H7 (cell line): ENCODE data around the gene TXN2. TPM values are rescaled to one million over a fixed set of nuclear protein-coding genes. Genes with fewer than 3 reads are reported as not detected.

ENCODE experiments used
- DNase-seq: peaks from one replicate; pipeline ENCODE4 v3.0.0; 2012
- H3K27me3 ChIP-seq: 2 replicates; pipeline ENCODE4 v1.6.0; 2011; ENCODE audit warnings: mild to moderate bottlenecking, low read length; ENCODE audit not compliant: control insufficient read depth, insufficient read depth
- H3K36me3 ChIP-seq: replicated peaks from 2 replicates; pipeline ENCODE4 v1.5.1; 2011; ENCODE audit warnings: low read length; ENCODE audit not compliant: control insufficient read depth, insufficient read depth
- H3K4me3 ChIP-seq: 2 replicates; pipeline ENCODE4 v1.5.1; 2011; ENCODE audit warnings: low read depth, mild to moderate bottlenecking, control low read depth, low read length, moderate library complexity; ENCODE audit not compliant: insufficient read depth
- total RNA-seq: library from RNA; depleted of rRNA; stranded (reverse); fragments of >200 nt; shearing (Covaris generic); gene quantifications from 2 replicates; pipeline ENCODE4 v1.2.3, GENCODE V29; 2014; rRNA removed

The TXN2 gene
- total RNA-seq, 1 experiment from 2014 or later: 29.8 TPM

- peak; percentile 10 for DNase-seq
- H3K36me3 ChIP-seq: no peaks in the 10 kb centered on the region
- H3K27me3 ChIP-seq: no peaks in the 10 kb centered on the region
- H3K4me3 ChIP-seq: no peak overlapping the region
Observed at GRCh38 chr22:36419912-36420882, 61.2 kb downstream of the TXN2 start.

- Histone ChIP-seq H3K36me3 (no peaks in the 10 kb centered on the region), H3K4me3 (no peak overlapping the region), H3K27me3 (no peaks in the 10 kb centered on the region)
- peak; percentile 66 for DNase-seq
Observed at GRCh38 chr22:36419177-36419911, 62.1 kb downstream of the TXN2 start.

DNA sequence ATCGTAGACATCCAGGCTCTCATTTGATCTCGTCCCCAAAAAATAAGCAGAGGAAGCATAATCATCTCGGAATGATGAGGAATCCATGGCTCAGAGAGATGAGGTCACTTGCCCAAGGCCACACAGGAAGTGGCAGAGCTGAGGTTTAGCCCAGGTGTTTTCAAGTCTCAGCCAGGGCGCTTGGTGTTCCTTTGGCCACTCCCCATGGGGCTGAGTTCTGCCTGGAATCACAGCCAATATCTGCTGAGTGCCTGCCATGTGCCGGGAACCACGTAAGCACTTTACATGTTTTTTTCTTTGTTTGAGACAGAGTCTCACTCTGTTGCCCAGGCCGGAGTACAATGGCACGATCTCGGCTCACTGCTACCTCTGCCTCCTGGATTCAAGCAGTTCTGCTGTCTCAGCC is 64.2 kb downstream of the TXN2 start:
- H3K4me3 ChIP-seq: no peak overlapping the region
- H3K27me3 ChIP-seq: no peaks in the 10 kb centered on the region
- peak; percentile 13 for DNase-seq
- no peaks in the 10 kb centered on the region for H3K36me3 ChIP-seq

Other genes starting within 250 kb of the TXN2 start
- 14.9 and 18.0 TPM in 2 replicates for gene APOL2, start 242.1 kb downstream of the TXN2 start, total RNA-seq
- gene APOL1, start 228.5 kb downstream of the TXN2 start, total RNA-seq: not detected in 2 replicates
- 117 and 149 TPM in 2 replicates for gene MYH9, start 93.7 kb downstream of the TXN2 start, total RNA-seq
- 12.5 and 18.3 TPM in 2 replicates for gene FOXRED2, start 25.4 kb upstream of the TXN2 start, total RNA-seq
- 414 and 429 TPM in 2 replicates for gene EIF3D, start 47.5 kb upstream of the TXN2 start, total RNA-seq
- gene CACNG2, start 222.1 kb upstream of the TXN2 start, total RNA-seq: 0.15 TPM in 1 of 2 replicates, not detected in the other